IMR-90 (cell line): ENCODE measurements around the gene TSPAN3. TPM values are rescaled to one million over a fixed set of nuclear protein-coding genes. Genes with fewer than 3 reads are reported as not detected.

Experiments used
- ATAC-seq: fragments of 200-7000 bp; cut with Tn5 transposase; 2 replicates; pipeline ENCODE4 v1.9.1; 2020; ENCODE audit warnings: low read depth, mild to moderate bottlenecking, moderate library complexity
- BruUV-seq: library from RNA; stranded (reverse); fragments of 400-500 nt; replicated peaks from 2 replicates; lab custom pipeline; 2021; lab: Mats Ljungman, UMichigan
- CTCF ChIA-PET: fragments of 300-600 bp; formaldehyde crosslinking; extraction: SDS; loops from one replicate; lab custom pipeline; 2021; ENCODE audit warnings: antibody characterized with exemption; lab: Yijun Ruan, JAX
- POLR2A ChIA-PET: fragments of 300-600 bp; sonication (Branson Sonifier 250); formaldehyde crosslinking; loops from one replicate; lab custom pipeline; 2022; ENCODE audit warnings: antibody characterized with exemption; ENCODE audit not compliant: unreplicated experiment; lab: Charles Lee
- DNase-seq: peaks from one replicate; pipeline ENCODE4 v3.0.0; 2013
- H2AFZ ChIP-seq: replicated peaks from 2 replicates; pipeline ENCODE3; 2013; ENCODE audit warnings: low read length, mild to moderate bottlenecking; ENCODE audit not compliant: poor library complexity
- H2AK5ac ChIP-seq: 2 replicates; pipeline ENCODE4 v1.6.1; 2013; ENCODE audit warnings: low read depth, low read length, inconsistent platforms
- H2AK9ac ChIP-seq: replicated peaks from 2 replicates; pipeline ENCODE3; 2013; ENCODE audit warnings: mild to moderate bottlenecking, low read depth, low read length, moderate library complexity; ENCODE audit not compliant: poor library complexity
- H2BK120ac ChIP-seq: 2 replicates; pipeline ENCODE4 v1.6.1; 2013; ENCODE audit warnings: low read depth, low read length, inconsistent platforms
- H2BK15ac ChIP-seq: 3 replicates; pipeline ENCODE4 v1.6.1; 2013; ENCODE audit warnings: low read depth, low read length, inconsistent platforms
- H2BK20ac ChIP-seq: 2 replicates; pipeline ENCODE4 v1.6.1; 2013; ENCODE audit warnings: low read depth, mild to moderate bottlenecking, inconsistent platforms, low read length, moderate library complexity
- H2BK5ac ChIP-seq: 2 replicates; pipeline ENCODE4 v1.6.1; 2013; ENCODE audit warnings: mild to moderate bottlenecking, low read depth, low read length, inconsistent platforms; ENCODE audit not compliant: poor library complexity, severe bottlenecking
- H3K14ac ChIP-seq: replicated peaks from 2 replicates; pipeline ENCODE4 v1.6.1; 2013; ENCODE audit warnings: low read depth, low read length, inconsistent platforms
- H3K18ac ChIP-seq: 2 replicates; pipeline ENCODE4 v1.6.1; 2013; ENCODE audit warnings: low read depth, low read length, control low read depth
- H3K23ac ChIP-seq: 2 replicates; pipeline ENCODE4 v1.6.1; 2013; ENCODE audit warnings: low read depth, low read length, inconsistent platforms
- H3K27ac ChIP-seq: 2 replicates; pipeline ENCODE4 v1.5.1; 2013; ENCODE audit warnings: mild to moderate bottlenecking, control low read depth, low read length; ENCODE audit not compliant: insufficient read depth
- H3K27me3 ChIP-seq: 2 replicates; pipeline ENCODE4 v1.6.1; 2013; ENCODE audit warnings: low read length; ENCODE audit not compliant: control insufficient read depth, insufficient read depth
- H3K36me3 ChIP-seq: 2 replicates; pipeline ENCODE4 v1.6.1; 2013; ENCODE audit warnings: low read length, mixed read lengths; ENCODE audit not compliant: control insufficient read depth, insufficient read depth
- H3K4ac ChIP-seq: 2 replicates; pipeline ENCODE4 v1.6.1; 2013; ENCODE audit warnings: low read depth, low read length, inconsistent platforms
- H3K4me1 ChIP-seq: 2 replicates; pipeline ENCODE4 v1.6.1; 2013; ENCODE audit warnings: low read length, mixed read lengths; ENCODE audit not compliant: control insufficient read depth, insufficient read depth
- H3K4me2 ChIP-seq: 2 replicates; pipeline ENCODE4 v1.6.1; 2013; ENCODE audit warnings: low read depth, mild to moderate bottlenecking, control low read depth, low read length, moderate library complexity
- H3K4me3 ChIP-seq: 2 replicates; pipeline ENCODE4 v1.5.1; 2013; ENCODE audit warnings: low read depth, mild to moderate bottlenecking, control low read depth, low read length, moderate library complexity; ENCODE audit not compliant: insufficient read depth
- H3K56ac ChIP-seq: 2 replicates; pipeline ENCODE4 v1.6.1; 2013; ENCODE audit warnings: low read length, inconsistent platforms; ENCODE audit not compliant: insufficient read depth; ENCODE audit errors: extremely low read depth
- H3K79me1 ChIP-seq, 2 experiments: 2 replicates each; pipeline ENCODE4 v1.6.1; 2013; ENCODE audit warnings: low read length in 2 of 2, inconsistent platforms in 1 of 2, low read depth in 1 of 2
- H3K9ac ChIP-seq: 2 replicates; pipeline ENCODE4 v1.6.1; 2013; ENCODE audit warnings: low read depth, low read length, control low read depth
- H3K9me1 ChIP-seq: 2 replicates; pipeline ENCODE4 v1.6.1; 2013; ENCODE audit warnings: low read length, inconsistent platforms; ENCODE audit not compliant: insufficient read depth
- H3K9me3 ChIP-seq: 2 replicates; pipeline ENCODE4 v1.6.1; 2013; ENCODE audit warnings: low read length; ENCODE audit not compliant: control insufficient read depth, insufficient read depth
- H4K20me1 ChIP-seq: 2 replicates; pipeline ENCODE4 v1.6.1; 2013; ENCODE audit warnings: low read length, inconsistent platforms; ENCODE audit not compliant: insufficient read depth
- H4K5ac ChIP-seq: 2 replicates; pipeline ENCODE4 v1.6.1; 2013; ENCODE audit warnings: mild to moderate bottlenecking, low read depth, low read length, control low read depth
- H4K8ac ChIP-seq, 2 experiments: 2 replicates each; pipeline ENCODE4 v1.6.1; 2013; ENCODE audit warnings: low read depth in 2 of 2, low read length in 2 of 2, control low read depth in 1 of 2, inconsistent platforms in 1 of 2
- H4K91ac ChIP-seq: 2 replicates; pipeline ENCODE4 v1.6.1; 2013; ENCODE audit warnings: low read depth, low read length, inconsistent platforms; ENCODE audit not compliant: insufficient read depth
- CHD1 ChIP-seq: IDR thresholded peaks from 2 replicates; pipeline ENCODE4 v1.6.1; 2012; ENCODE audit warnings: low read depth, low read length, improper control_type of control experiment
- CTCF ChIP-seq: conservative IDR thresholded peaks from 2 replicates; pipeline ENCODE4 v1.5.1; 2012; ENCODE audit warnings: mild to moderate bottlenecking, low read depth, low read length, improper control_type of control experiment
- ELK1 ChIP-seq: fragments of 150-350 bp; IDR thresholded peaks from 2 replicates; pipeline ENCODE4 v1.6.1; 2016; ENCODE audit warnings: low read depth, mild to moderate bottlenecking, low read length, moderate library complexity, borderline replicate concordance
- FOS ChIP-seq: fragments of 150-350 bp; IDR thresholded peaks from 2 replicates; pipeline ENCODE4 v1.6.1; 2016; ENCODE audit warnings: low read depth, low read length
- MAFK ChIP-seq: IDR thresholded peaks from 2 replicates; pipeline ENCODE4 v1.6.1; 2012; ENCODE audit warnings: low read depth, low read length, improper control_type of control experiment
- MXI1 ChIP-seq: IDR thresholded peaks from 2 replicates; pipeline ENCODE4 v1.6.1; 2012; ENCODE audit warnings: low read depth, mild to moderate bottlenecking, low read length, moderate library complexity, borderline replicate concordance
- NFE2L2 ChIP-seq: fragments of 150-350 bp; IDR thresholded peaks from 2 replicates; pipeline ENCODE4 v1.6.1; 2016; ENCODE audit warnings: low read depth, mild to moderate bottlenecking, low read length
- RAD21 ChIP-seq: IDR thresholded peaks from 2 replicates; pipeline ENCODE4 v1.6.1; 2012; ENCODE audit warnings: low read length, improper control_type of control experiment
- RCOR1 ChIP-seq: IDR thresholded peaks from 2 replicates; pipeline ENCODE4 v1.6.1; 2012; ENCODE audit warnings: mild to moderate bottlenecking, low read length, improper control_type of control experiment; ENCODE audit not compliant: insufficient replicate concordance
- RFX5 ChIP-seq: IDR thresholded peaks from 2 replicates; pipeline ENCODE4 v1.8.0; 2012; ENCODE audit warnings: low read depth, mild to moderate bottlenecking, low read length, moderate library complexity
- SMC3 ChIP-seq: fragments of 150-350 bp; IDR thresholded peaks from 2 replicates; pipeline ENCODE4 v1.6.1; 2016; ENCODE audit warnings: low read depth, mild to moderate bottlenecking, antibody characterized with exemption, low read length, moderate library complexity
- USF2 ChIP-seq: fragments of 150-350 bp; IDR thresholded peaks from 2 replicates; pipeline ENCODE4 v1.6.1; 2017; ENCODE audit warnings: mild to moderate bottlenecking, antibody characterized with exemption, low read length, low read depth
- WGBS, 2 experiments: methylation state at CpG; one replicate each; pipeline versions ENCODE4 v1.1.5 to v1.1.7; 2013; ENCODE audit warnings: missing lambda C conversion rate in 2 of 2; ENCODE audit not compliant: insufficient read length in 1 of 2; ENCODE audit errors: extremely low coverage in 2 of 2; 5-methylcytosine and 5-hydroxymethylcytosine counted together
- dilution Hi-C: fragments of 300-500 bp; cut with HindIII; formaldehyde crosslinking; loops from one replicate; pipeline ENCODE4 v1.14.3; 2018; ENCODE audit warnings: low sequenced_read_pairs; ENCODE audit not compliant: unreplicated experiment
- in situ Hi-C: fragments of 300-500 bp; cut with MboI; formaldehyde crosslinking; loops from 3 replicates; pipeline ENCODE4 v1.14.3; 2019; ENCODE audit warnings: low sequenced_read_pairs, inconsistent platforms, mixed read lengths
- intact Hi-C: fragments of 100-400 bp; cut with micrococcal nuclease; formaldehyde crosslinking; loops from 2 replicates; pipeline ENCODE4 v1.10.0; 2022
- polyA plus RNA-seq, 3 experiments: library from polyadenylated mRNA; depleted of rRNA; stranded (reverse); fragments of >200 nt; gene quantifications; 2 replicates each; pipeline ENCODE4 v1.2.3, GENCODE V29; 2012; ENCODE audit warnings: low replicate concordance in 1 of 3
- total RNA-seq: library from RNA; depleted of rRNA; stranded (reverse); fragments of >200 nt; gene quantifications from 2 replicates; pipeline ENCODE4 v1.2.3, GENCODE V29; 2012

TSPAN3 gene
- total and polyA plus RNA-seq, 2 of the 4 experiments (the other 2 are of a cell fraction) = 270 to 295 TPM

GRCh38 chr15:77021088-77021481, 49.8 kb downstream of the TSPAN3 start:
- 100% methylated on average over 2 of the region's 9 CpGs; no CpG with 5 or more reads in 1 of the 2 experiments for WGBS, 2 experiments
- peaks cover 14% of the 10 kb centered on the region for H3K9me1 ChIP-seq
- H3K79me1 ChIP-seq = no peaks in the 10 kb centered on the region
- in situ Hi-C loops = loop anchor here (10.0 kb wide), 1 partner anchor 524 kb away; no protein-coding TSS in a partner anchor
- peaks cover 3% of the 10 kb centered on the region; the same call in 1 of the 2 replicates for H3K27me3 ChIP-seq
- no peak overlapping the region for H3K18ac ChIP-seq
- ATAC-seq (no peak), DNase-seq (no peak)
- H2BK15ac ChIP-seq = peak overlapping the region; percentile 75; the same call in 1 of the 3 replicates
- ChIA-PET CTCF (interaction anchor here (1.4 kb wide), 1 partner anchor 87 kb away, joined by 4 read pairs; no protein-coding TSS in a partner anchor), POLR2A (no interaction called here)
- no peak overlapping the region for H3K56ac ChIP-seq
- H3K4me2 ChIP-seq = no peak overlapping the region
- H4K91ac ChIP-seq = peak overlapping the region; percentile 91
- dilution Hi-C loops = no loop called here
- no peak overlapping the region for H3K27ac ChIP-seq
- intact Hi-C loops = no loop called here
- peak overlapping the region; percentile 5 for H2AK9ac ChIP-seq
- TF ChIP-seq CHD1 (no peak), ELK1 (no peak), CTCF (no peak), MXI1 (no peak), USF2 (no peak), RFX5 (no peak), MAFK (no peak), RAD21 (no peak), FOS (no peak), RCOR1 (no peak), SMC3 (no peak), NFE2L2 (no peak)
- H4K5ac ChIP-seq = no peak overlapping the region
- no peaks in the 10 kb centered on the region for H3K36me3 ChIP-seq
- no peak overlapping the region for H2BK5ac ChIP-seq
- H3K4me1 ChIP-seq = peaks cover 12% of the 10 kb centered on the region
- H3K4me3 ChIP-seq = no peak overlapping the region
- peak overlapping the region in 1 of 2 experiments; percentile 55; a peak in 2 of 4 replicates for H4K8ac ChIP-seq
- no peaks in the 10 kb centered on the region for H4K20me1 ChIP-seq
- H2AFZ ChIP-seq = no peak overlapping the region
- peak overlapping the region; percentile 74 for H3K14ac ChIP-seq
- H2BK20ac ChIP-seq = peak overlapping the region; percentile 78
- no peak overlapping the region for H3K9ac ChIP-seq
- peak overlapping the region; percentile 95 for H2BK120ac ChIP-seq
- H2AK5ac ChIP-seq = peak overlapping the region; percentile 97; the same call in 1 of the 2 replicates
- H3K23ac ChIP-seq = no peak overlapping the region
- BruUV-seq = no TSS peak
- no peaks in the 10 kb centered on the region for H3K9me3 ChIP-seq
- peak overlapping the region; percentile 90 for H3K4ac ChIP-seq
